Activated CD8-positive, alpha-beta memory T cell treated with anti-CD3 and anti-CD28 coated beads, Interleukin-2, amount 50 U/mL, for 48 hours (primary cell): ENCODE data around the gene SKP1.
"Not testable (repeated sequence)": the region's sequence is repeated elsewhere in the genome, so short reads cannot be mapped to it uniquely, and the experiment has no call there.

ENCODE experiments used
- DNase-seq: peaks from one replicate; pipeline ENCODE4 v3.0.0-alpha.2; 2020

The SKP1 gene

GRCh38 chr5:134177369-134178095 is 782 bp upstream of the SKP1 start:
- DNase-seq: no peak

- no peak for DNase-seq
Observed at GRCh38 chr5:134175921-134176510, 734 bp downstream of the SKP1 start.

- DNase-seq: no peak
Observed at GRCh38 chr5:134174841-134175839, 1.6 kb downstream of the SKP1 start.

DNA sequence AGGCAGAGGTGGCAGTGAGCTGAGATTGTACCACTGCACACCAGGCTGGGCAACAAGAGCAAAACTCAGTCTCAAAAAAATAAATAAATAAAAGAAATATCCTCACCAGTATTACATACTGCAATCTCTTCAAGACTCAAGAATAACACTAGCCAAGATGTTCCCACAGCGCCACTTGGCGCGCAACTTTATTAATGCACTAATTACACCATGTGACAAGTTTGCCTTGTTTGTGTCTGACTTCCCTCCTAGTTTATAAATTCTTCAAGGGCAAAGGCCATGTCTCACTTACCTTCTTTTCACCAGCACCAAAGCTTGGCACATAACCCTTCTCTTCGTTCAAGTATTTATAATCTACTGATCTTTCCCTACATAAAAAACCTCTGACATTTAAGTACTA is 4.8 kb downstream of the SKP1 start:
- no peak for DNase-seq

DNA sequence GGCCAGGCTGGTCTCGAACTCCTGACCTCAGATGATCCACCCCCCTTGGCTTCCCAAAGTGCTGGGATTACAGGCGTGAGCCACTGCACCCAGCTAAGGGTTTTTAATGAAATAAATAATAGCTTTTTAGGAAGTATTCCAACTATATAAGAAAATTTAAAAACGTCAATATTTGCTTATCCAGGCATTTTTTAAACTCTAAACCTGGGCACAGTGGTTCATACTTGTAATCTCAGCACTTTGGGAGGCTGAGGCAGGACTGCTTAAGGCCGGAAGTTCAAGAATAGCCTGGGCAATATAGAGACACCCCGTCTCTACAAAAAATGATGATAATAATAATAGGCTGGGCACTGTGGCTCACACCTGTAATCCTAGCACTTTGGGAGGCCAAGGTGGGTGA is 14.2 kb downstream of the SKP1 start:
- DNase-seq: no peak

- no peak for DNase-seq
Observed at GRCh38 chr5:134161513-134162395, 15.0 kb downstream of the SKP1 start.

GRCh38 chr5:134153657-134154056 is 23.1 kb downstream of the SKP1 start:
- no peak for DNase-seq

- no peak for DNase-seq
Observed at GRCh38 chr5:134153241-134153640, 23.5 kb downstream of the SKP1 start.

DNA sequence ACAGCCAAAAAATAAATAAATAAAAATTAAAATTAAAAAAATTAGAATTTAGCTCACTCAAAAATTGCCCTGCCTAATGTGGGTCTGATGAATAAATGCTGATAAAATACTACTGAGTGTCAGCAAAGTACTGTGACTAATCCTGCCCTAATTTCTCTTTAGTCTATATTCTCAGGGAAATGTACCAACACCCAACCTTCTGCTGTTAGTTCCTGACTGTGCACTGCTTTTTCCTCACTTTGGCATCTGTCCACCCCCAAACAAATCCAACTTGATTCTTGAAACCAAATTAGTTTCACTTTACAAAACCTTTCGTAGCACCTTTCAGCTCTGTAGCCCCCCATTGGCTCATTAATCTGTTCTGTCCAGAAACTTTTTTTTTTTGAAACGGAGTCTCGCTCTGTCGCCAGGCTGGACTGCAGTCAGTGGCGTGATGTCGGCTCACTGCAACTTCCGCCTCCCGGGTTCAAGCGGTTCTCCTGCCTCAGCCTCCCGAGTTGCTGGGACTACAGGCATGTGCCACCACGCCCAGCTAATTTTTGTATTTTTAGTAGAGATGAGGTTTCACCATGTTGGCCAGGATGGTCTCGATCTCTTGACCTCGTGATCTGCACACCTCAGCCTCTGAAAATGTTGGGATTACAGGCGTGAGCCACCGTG is 24.4 kb downstream of the SKP1 start:
- DNase-seq: not testable (repeated sequence)

DNA sequence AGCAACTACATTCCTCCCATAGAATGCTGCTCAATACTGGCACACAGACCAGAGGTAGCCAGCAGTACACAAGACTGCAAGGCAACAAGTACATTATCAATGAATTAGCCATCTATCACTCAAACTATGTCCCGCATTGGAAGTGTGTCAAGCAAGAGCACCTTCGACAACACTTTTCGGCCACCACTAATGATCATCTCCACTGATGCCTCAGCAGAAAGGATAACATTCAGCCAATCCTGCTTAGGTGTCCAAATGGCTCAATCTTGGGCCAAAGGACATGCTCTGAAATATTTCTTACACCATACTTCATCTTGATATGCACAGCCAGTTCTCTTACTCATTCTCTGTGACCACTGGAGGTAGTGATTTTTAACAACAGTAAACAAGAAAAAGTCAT is 25.0 kb downstream of the SKP1 start:
- DNase-seq: no peak

GRCh38 chr5:134149571-134150303 is 27.0 kb downstream of the SKP1 start:
- no peak for DNase-seq

DNA sequence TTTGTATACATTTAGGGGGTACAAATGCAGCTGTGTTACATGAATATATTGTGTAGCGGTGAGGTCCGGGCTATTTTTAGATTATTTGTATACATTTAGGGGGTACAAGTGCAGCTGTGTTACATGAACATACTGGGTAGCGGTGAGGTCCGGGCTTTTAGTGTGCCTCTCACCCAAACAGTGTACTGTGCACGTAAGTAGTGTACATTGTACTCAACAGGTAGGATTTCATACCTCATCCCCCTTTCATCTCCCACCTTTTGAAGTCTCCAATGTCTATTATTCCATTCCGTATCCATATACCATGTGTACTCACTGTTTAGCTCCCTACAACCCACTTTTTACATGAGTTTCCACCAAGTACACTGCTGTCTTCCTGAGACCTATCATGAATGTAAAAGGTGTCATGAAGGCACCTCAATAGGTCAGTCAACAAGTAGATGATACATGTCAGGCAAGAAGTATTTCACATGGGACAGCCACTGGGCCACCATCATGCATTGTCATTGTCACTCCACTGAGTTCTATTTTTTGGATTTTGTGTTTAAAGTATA is 27.7 kb downstream of the SKP1 start:
- no peak for DNase-seq

DNA sequence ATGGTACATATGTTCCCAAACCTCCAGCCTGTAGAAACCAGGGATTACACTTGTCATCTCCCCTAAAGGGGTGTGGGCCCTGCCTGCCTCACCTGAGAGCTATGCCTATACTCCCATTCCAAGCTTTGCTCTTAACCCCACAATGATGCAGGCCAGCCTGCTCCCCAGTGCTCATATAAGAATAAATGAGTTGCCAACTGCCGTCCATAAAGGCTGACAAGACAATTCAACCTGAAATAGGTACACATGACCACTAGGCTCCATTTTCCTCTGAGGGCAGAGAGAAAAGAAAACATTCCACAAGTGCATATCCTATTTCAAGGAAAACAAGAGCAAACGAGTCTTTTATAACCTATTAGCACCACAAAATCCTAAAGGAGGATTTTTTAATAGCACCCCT is 28.4 kb downstream of the SKP1 start:
- no peak for DNase-seq

DNA sequence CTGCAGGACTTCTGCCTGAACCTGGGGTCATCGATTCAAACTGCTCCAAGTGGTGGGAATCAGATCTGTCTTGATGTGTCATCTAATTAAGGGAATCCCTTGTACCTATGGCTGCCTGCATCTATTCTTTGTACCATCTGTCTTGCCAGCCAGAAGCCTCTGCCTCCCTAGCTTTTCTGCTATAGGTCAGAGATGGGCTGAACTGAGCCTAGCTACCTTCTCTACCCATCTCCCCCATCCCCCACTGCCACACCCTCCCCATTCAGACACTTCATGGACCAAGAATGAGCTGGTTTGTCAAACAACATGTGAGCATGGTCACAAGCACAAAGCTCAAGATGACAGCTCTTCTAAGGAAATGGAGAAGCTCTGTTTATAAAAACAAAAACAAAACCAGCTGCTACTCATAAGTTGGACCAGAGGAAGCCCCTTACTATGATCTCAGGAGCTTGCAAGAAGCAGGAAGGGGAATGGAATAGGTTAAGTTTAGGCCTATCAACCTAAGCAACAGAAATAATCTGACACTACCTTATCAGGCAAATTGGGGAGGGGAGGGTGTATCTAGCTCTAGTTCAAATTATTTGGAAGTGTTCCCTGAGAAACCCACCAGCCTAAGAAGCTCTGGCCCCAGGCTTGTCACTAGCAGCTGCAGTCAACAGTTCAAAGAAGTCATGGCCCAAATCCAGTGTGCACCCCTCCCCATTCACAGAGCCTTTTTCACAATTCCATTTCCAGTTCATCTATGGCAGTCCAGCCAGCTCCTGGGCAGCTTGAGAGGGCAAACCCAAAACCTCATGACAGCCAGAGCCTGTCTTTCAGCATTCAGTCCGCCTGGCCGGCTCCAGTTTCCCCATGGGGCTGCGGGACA is 29.9 kb downstream of the SKP1 start:
- DNase-seq: no peak

DNA sequence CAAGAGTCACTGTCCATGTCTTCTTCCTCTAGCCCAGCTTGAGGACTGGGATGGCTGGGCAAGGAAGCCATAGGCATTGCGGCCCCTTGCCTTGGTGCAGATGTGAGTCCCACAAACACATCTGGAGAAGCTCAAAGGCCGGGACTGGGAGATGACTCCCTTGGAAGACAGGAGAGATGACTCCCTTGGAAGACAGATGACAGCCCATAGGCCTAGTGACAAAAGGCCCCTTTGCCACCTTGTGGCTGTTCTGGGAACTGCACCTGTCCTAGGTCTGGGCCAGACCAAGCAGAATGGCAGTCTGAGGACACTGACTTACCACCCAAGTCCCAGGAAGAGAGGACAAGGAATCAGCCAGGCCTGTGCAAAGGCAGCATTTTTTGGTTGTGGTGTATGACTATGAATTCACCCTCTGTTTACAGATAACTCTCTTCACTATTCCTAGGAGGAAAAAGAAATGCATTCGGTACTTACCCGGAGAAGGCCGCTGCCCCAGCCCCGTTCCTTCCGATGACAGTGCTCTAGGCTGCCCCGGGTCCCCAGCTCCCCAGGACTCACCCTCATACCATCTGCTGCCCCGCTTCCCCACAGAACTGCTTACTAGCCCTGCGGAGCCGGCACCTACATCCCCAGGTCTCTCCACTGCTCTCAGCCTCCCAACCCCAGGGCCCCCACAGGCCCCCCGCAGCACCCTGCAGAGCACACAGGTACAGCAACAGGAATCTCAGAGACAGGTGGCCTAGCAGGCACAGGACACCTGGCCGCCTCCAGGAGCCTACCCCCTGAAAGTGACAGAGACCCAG is 30.8 kb downstream of the SKP1 start:
- DNase-seq: peak; percentile 96

DNA sequence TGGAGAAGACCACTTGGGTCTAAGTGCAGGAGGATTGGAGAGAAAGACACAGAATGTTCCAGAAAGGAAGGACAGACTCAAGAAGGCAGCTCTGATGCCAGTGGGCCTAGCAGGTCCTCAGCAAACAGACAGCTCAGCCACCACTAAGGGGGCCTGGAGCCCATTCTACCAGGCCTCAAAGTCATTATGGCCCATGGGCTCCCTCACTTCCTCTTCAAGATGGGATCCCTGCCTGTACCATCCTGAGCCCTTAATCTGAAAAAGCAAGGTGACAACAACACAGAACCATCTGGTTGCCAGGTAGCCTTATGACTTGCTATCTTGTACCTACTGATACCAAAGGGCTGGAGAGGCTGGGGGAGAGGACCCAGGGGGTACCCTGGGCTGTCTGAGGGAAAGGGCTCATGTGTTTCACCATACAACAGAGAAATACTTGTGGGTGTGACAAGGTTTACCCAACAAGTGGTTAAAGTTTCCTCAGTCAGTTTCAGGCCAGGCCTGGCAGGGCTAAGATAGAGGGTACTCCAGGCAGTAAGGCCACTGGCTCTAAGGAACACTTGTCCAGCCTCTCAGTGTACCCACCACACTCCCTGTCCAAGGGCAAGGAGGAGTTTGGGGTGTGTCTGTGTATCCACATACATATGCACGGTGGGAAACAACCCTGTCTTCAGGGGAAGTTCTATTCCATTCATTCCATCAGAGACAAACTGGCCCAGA is 31.6 kb downstream of the SKP1 start:
- DNase-seq: no peak

GRCh38 chr5:134143944-134144941 is 32.5 kb downstream of the SKP1 start:
- DNase-seq: no peak
